NT2/D1 (cell line): Measurements from ENCODE around the gene CACNA1C.

Experiments
- DNase-seq: peaks from one replicate; pipeline ENCODE4 v3.0.0-alpha.2; 2011; ENCODE audit warnings: low read depth, low spot score
- H3K27me3 ChIP-seq: 2 replicates; pipeline ENCODE4 v1.6.0; 2011; ENCODE audit warnings: mild to moderate bottlenecking; ENCODE audit not compliant: insufficient read length, insufficient read depth
- H3K36me3 ChIP-seq: 2 replicates; pipeline ENCODE4 v1.6.1; 2011; ENCODE audit warnings: mild to moderate bottlenecking, low read length, mixed read lengths; ENCODE audit not compliant: insufficient read depth, insufficient read length
- H3K4me1 ChIP-seq: 2 replicates; pipeline ENCODE4 v1.5.1; 2011; ENCODE audit not compliant: insufficient read depth, insufficient read length
- H3K4me3 ChIP-seq: 2 replicates; pipeline ENCODE4 v1.5.1; 2011; ENCODE audit warnings: low read depth; ENCODE audit not compliant: insufficient read length
- H3K9ac ChIP-seq: 2 replicates; pipeline ENCODE4 v1.6.0; 2011; ENCODE audit warnings: low read depth; ENCODE audit not compliant: insufficient read length
- H3K9me3 ChIP-seq: 2 replicates; pipeline ENCODE4 v1.5.1; 2011; ENCODE audit warnings: mild to moderate bottlenecking, low read length; ENCODE audit not compliant: insufficient read depth
- SUZ12 ChIP-seq: IDR thresholded peaks from 2 replicates; pipeline ENCODE4 v1.6.1; 2011; ENCODE audit not compliant: insufficient read length, insufficient read depth; ENCODE audit errors: extremely low read depth
- YY1 ChIP-seq: IDR thresholded peaks from 2 replicates; pipeline ENCODE4 v1.6.1; 2011; ENCODE audit not compliant: insufficient read length, insufficient read depth
- ZNF274 ChIP-seq: IDR thresholded peaks from 2 replicates; pipeline ENCODE4 v1.6.1; 2011; ENCODE audit warnings: mild to moderate bottlenecking, low read depth, low read length

Gene CACNA1C

GRCh38 chr12:2593045-2593444 is 540.3 kb downstream of the CACNA1C start:
- Histone ChIP-seq H3K9me3 (peaks cover 20% of the 10 kb centered on the region), H3K27me3 (peaks cover under 1% of the 10 kb centered on the region), H3K4me3 (no peak overlapping the region), H3K36me3 (no peaks in the 10 kb centered on the region), H3K9ac (no peak overlapping the region), H3K4me1 (peaks cover 5% of the 10 kb centered on the region)
- TF ChIP-seq ZNF274 (no peak), SUZ12 (no peak), YY1 (no peak)
- no peak for DNase-seq

- no peaks in the 10 kb centered on the region for H3K36me3 ChIP-seq
- DNase-seq = no peak
- no peaks in the 10 kb centered on the region for H3K27me3 ChIP-seq
- H3K9ac ChIP-seq = no peak overlapping the region
- H3K9me3 ChIP-seq = peaks cover 20% of the 10 kb centered on the region
- TF ChIP-seq YY1 (no peak), ZNF274 (no peak), SUZ12 (no peak)
- peaks cover 10% of the 10 kb centered on the region for H3K4me1 ChIP-seq
- H3K4me3 ChIP-seq = no peak overlapping the region
Measured at GRCh38 chr12:2596441-2596840, 543.7 kb downstream of the CACNA1C start.

GRCh38 chr12:2605301-2605700 is 552.5 kb downstream of the CACNA1C start:
- H3K4me3 ChIP-seq = no peak overlapping the region
- no peak for DNase-seq
- no peaks in the 10 kb centered on the region for H3K9me3 ChIP-seq
- H3K36me3 ChIP-seq = no peaks in the 10 kb centered on the region
- H3K27me3 ChIP-seq = peaks cover 5% of the 10 kb centered on the region
- H3K9ac ChIP-seq = no peak overlapping the region
- TF ChIP-seq SUZ12 (no peak), ZNF274 (no peak), YY1 (no peak)
- peaks cover 18% of the 10 kb centered on the region for H3K4me1 ChIP-seq

GRCh38 chr12:2606186-2606910 is 553.6 kb downstream of the CACNA1C start:
- no peak overlapping the region for H3K4me3 ChIP-seq
- H3K9me3 ChIP-seq = no peaks in the 10 kb centered on the region
- no peaks in the 10 kb centered on the region for H3K36me3 ChIP-seq
- DNase-seq = no peak
- H3K4me1 ChIP-seq = peaks cover 14% of the 10 kb centered on the region
- no peak overlapping the region for H3K9ac ChIP-seq
- no peak for TF ChIP-seq YY1
- no peak for TF ChIP-seq ZNF274
- H3K27me3 ChIP-seq = peaks cover 5% of the 10 kb centered on the region

GRCh38 chr12:2607881-2608607 is 555.3 kb downstream of the CACNA1C start:
- no peak for DNase-seq
- no peak for TF ChIP-seq ZNF274
- TF ChIP-seq YY1 = no peak
- TF ChIP-seq SUZ12 = no peak
- H3K9me3 ChIP-seq = no peaks in the 10 kb centered on the region
- H3K36me3 ChIP-seq = no peaks in the 10 kb centered on the region
- peaks cover 5% of the 10 kb centered on the region for H3K27me3 ChIP-seq
- no peak overlapping the region for H3K4me3 ChIP-seq
- H3K9ac ChIP-seq = no peak overlapping the region
- peaks cover 7% of the 10 kb centered on the region for H3K4me1 ChIP-seq

- Histone ChIP-seq H3K4me3 (no peak overlapping the region), H3K9me3 (no peaks in the 10 kb centered on the region), H3K27me3 (peaks cover 5% of the 10 kb centered on the region), H3K9ac (no peak overlapping the region), H3K4me1 (peaks cover 6% of the 10 kb centered on the region), H3K36me3 (no peaks in the 10 kb centered on the region)
- TF ChIP-seq ZNF274 = no peak
- no peak for TF ChIP-seq YY1
- no peak for TF ChIP-seq SUZ12
- DNase-seq = no peak
Measured at GRCh38 chr12:2608608-2608945, 555.8 kb downstream of the CACNA1C start.

- no peak overlapping the region for H3K9ac ChIP-seq
- no peak overlapping the region for H3K4me3 ChIP-seq
- H3K9me3 ChIP-seq = no peaks in the 10 kb centered on the region
- no peak for DNase-seq
- TF ChIP-seq SUZ12 = no peak
- TF ChIP-seq ZNF274 = no peak
- TF ChIP-seq YY1 = no peak
- H3K36me3 ChIP-seq = no peaks in the 10 kb centered on the region
- H3K4me1 ChIP-seq = peaks cover 8% of the 10 kb centered on the region
- peaks cover 5% of the 10 kb centered on the region for H3K27me3 ChIP-seq
Measured at GRCh38 chr12:2609020-2609419, 556.2 kb downstream of the CACNA1C start.
